SK-N-MC (cell line): ENCODE data around the gene ERBB4.

Experiments
- EZH2 ChIP-seq: fragments of 200-600 bp; sonication (generic); IDR thresholded peaks from one replicate; pipeline ENCODE4 v1.6.1; 2017; ENCODE audit warnings: antibody characterized with exemption
- POLR2AphosphoS5 ChIP-seq: IDR thresholded peaks from 2 replicates; pipeline ENCODE4 v1.6.1; 2012; ENCODE audit warnings: mild to moderate bottlenecking, low read depth, low read length, borderline replicate concordance

- no peak for TF ChIP-seq EZH2
- TF ChIP-seq POLR2AphosphoS5 = no peak
These were observed 863.9 kb downstream of the ERBB4 start for GRCh38 chr2:211674715-211675114.
